HG03175 (cell line): ENCODE data around the gene PTPRH.

Experiments
- ATAC-seq: cut with Tn5 transposase; IDR thresholded peaks from one replicate; pipeline ENCODE4 v1.9.1; 2021; ENCODE audit warnings: mild to moderate bottlenecking, moderate library complexity; ENCODE audit not compliant: unreplicated experiment

The PTPRH gene

GRCh38 chr19:55137915-55138314 is 71.4 kb downstream of the PTPRH start:
- no peak for ATAC-seq

- ATAC-seq: no peak
Observed at GRCh38 chr19:55136399-55137102, 72.8 kb downstream of the PTPRH start.

GRCh38 chr19:55134736-55135135 is 74.6 kb downstream of the PTPRH start:
- no peak for ATAC-seq

- ATAC-seq: no peak
Observed at GRCh38 chr19:55133639-55134444, 75.5 kb downstream of the PTPRH start.

- ATAC-seq: no peak
Observed at GRCh38 chr19:55132453-55133129, 76.7 kb downstream of the PTPRH start.

GRCh38 chr19:55131421-55131820 is 77.9 kb downstream of the PTPRH start:
- ATAC-seq: no peak
